ENCODE data around the gene KLHL15. TPM values are rescaled to one million over a fixed set of nuclear protein-coding genes. Genes with fewer than 3 reads are reported as not detected.
A peak's percentile ranks its signal among the peaks of the same experiment; 100 is the strongest.

KLHL15 gene
- total RNA-seq, 2 experiments from 2014 or later, result 9.3 to 9.7 TPM

DNA sequence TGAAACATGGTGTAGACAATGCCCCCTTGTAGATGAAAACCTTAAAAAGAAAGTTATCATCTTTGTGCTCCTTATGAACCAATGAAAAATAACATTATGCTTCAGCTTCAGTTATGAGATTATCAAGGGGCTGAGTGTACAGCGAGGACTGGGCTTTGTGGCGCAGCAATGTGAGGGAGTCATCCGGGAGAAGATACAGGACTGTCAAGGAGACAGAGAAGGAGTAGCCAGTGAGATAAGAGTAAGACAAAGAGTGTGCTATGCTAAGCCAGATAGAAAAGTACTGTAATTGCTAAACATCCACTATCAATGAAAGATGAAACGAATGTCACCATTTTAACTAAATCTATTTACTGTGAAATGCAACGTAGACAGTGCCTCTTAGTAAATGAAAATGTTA is 3.6 kb upstream of the KLHL15 start:
- peaks cover 2% of the 10 kb centered on the region for H3K4me1 Mint-ChIP-seq (ENCODE audit: low read depth)
- no peaks in the 10 kb centered on the region for H3K36me3 Mint-ChIP-seq
- no peak overlapping the region for H3K4me3 Mint-ChIP-seq
- DNase-seq, result no peak
- no peaks in the 10 kb centered on the region for H3K27me3 Mint-ChIP-seq
- ChIA-PET CTCF (interaction anchor here (1.1 kb wide), 1 partner anchor 21 kb away, joined by 4 read pairs; no protein-coding TSS in a partner anchor), POLR2A (no interaction called here)
- no peak overlapping the region for H3K27ac Mint-ChIP-seq
- intact Hi-C loops (cut with micrococcal nuclease), result no loop called here
- no peaks in the 10 kb centered on the region for H3K9me3 Mint-ChIP-seq

DNA sequence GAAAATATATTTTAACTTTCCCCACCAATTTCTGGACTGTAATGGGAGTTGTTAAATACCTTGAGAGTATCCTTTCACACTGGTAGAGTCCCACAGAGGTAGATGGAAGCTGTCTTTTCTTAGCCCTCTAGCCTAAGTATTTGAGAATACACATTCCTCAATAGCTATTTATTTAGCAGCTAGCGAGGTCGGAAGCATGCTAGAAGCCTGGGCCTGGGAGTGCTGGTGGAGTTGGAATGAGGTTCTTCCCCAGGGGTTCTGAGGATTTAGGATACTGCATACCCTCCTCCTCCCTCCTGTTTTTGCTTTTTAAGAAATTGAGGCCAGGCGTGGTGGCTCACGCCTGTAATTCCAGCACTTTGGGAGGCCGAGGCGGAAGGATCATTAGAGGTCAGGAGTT is 999 bp upstream of the KLHL15 start:
- Mint-ChIP-seq H3K36me3 (peaks cover 3% of the 10 kb centered on the region), H3K4me3 (no peak overlapping the region), H3K4me1 (ENCODE audit: low read depth) (peaks cover 5% of the 10 kb centered on the region), H3K27me3 (no peaks in the 10 kb centered on the region), H3K27ac (no peak overlapping the region), H3K9me3 (no peaks in the 10 kb centered on the region)
- no peak for DNase-seq
- intact Hi-C loops (cut with micrococcal nuclease), result loop anchor here (5.0 kb wide), 1 partner anchor 246 kb away; the partner anchor contains the start of gene SAT1
- ChIA-PET POLR2A (interaction anchor here (0.7 to 1.3 kb wide), 2 partner anchors 14 to 26 kb away, joined by 3 read pairs; no protein-coding TSS in a partner anchor), CTCF (no interaction called here)

DNA sequence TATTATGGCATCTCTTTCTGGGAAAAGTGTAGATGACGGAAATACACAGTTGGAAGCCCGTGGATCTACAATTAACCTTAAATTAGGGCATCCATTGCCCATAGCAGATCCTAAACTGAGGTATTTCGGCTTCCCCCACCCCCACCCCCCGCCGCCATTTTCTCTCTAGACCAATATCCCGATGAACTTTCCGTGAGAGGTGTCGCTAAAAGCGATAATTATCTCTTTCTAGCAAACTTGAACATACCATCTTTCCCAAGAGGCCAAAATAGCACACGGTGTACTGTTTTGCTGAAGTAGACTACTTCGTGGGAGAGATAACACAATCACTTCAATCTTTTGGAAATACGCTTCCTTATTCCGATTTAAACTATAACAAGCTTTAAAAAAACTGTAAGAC is 554 bp downstream of the KLHL15 start:
- DNase-seq, result no peak
- POLR2A ChIA-PET, result interaction anchor here (0.8 to 3.9 kb wide), 3 partner anchors 9 to 28 kb away, joined by 3 to 22 read pairs (median 14); partner anchors contain the start of gene EIF2S3
- H3K36me3 Mint-ChIP-seq, result peaks cover 7% of the 10 kb centered on the region

DNA sequence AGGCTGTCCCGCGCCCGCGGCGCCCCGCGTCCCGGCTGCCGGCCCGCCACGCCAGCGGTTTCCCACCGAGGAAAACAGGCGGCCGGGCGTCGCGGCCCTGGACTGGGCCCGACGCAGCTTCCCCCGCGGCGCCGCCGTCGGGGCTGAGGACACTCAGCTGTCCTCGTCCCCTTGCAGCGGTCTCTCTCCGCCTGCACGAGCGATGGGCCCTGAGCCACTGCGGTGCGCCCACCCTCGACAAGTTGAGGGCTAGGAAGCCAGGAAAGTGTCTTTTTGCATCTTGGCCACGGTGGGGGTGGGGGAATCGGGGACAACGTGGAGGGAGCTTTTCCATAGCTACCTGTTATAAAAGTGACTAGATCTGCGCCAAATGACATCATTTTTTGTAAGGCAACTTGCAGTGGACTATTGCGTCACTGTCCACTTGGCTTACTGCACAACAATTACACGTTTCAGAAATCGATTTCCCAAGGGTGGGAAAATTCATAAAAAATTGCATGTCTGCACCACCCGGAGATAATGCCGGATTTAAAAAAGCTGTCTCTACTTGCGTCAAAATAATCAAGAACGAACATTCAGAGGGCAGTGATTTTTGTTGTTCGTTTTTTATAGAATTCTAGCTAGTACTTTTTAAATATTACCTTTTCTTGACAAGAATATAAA is 1.1 kb downstream of the KLHL15 start:
- peaks cover 19% of the 10 kb centered on the region for H3K4me1 Mint-ChIP-seq (ENCODE audit: low read depth)
- intact Hi-C loops (cut with micrococcal nuclease), result loop anchor here (1.0 to 5.0 kb wide), 4 partner anchors 28 to 244 kb away; partner anchors contain the start of genes APOO, EIF2S3 and SAT1
- peaks cover 7% of the 10 kb centered on the region for H3K36me3 Mint-ChIP-seq
- ChIA-PET CTCF (interaction anchor here (0.5 to 4.2 kb wide), 8 partner anchors 11 to 244 kb away, joined by 3 to 36 read pairs (median 3); partner anchors contain the start of genes APOO, CXorf58 and EIF2S3), POLR2A (interaction anchor here (0.8 to 3.9 kb wide), 4 partner anchors 10 to 118 kb away, joined by 3 to 22 read pairs (median 10); partner anchors contain the start of genes APOO, CXorf58 and EIF2S3)
- H3K27ac Mint-ChIP-seq, result peak overlapping the region; percentile 93
- no peaks in the 10 kb centered on the region for H3K9me3 Mint-ChIP-seq
- H3K4me3 Mint-ChIP-seq, result peak overlapping the region; percentile 84
- no peak for DNase-seq
- no peaks in the 10 kb centered on the region for H3K27me3 Mint-ChIP-seq

More for the DNA sequence above, 554 bp downstream of the KLHL15 start:
- peak overlapping the region; percentile 93 for H3K27ac Mint-ChIP-seq
- H3K4me1 Mint-ChIP-seq (ENCODE audit: low read depth), result peaks cover 13% of the 10 kb centered on the region
- H3K4me3 Mint-ChIP-seq, result peak overlapping the region; percentile 84
- H3K9me3 Mint-ChIP-seq, result no peaks in the 10 kb centered on the region
- CTCF ChIA-PET, result interaction anchor here (1.0 to 4.2 kb wide), 5 partner anchors 28 to 233 kb away, joined by 3 to 36 read pairs (median 3); partner anchors contain the start of genes APOO, CXorf58 and EIF2S3
- intact Hi-C loops (cut with micrococcal nuclease), result loop anchor here (5.0 kb wide), 1 partner anchor 244 kb away; the partner anchor contains the start of gene SAT1
- H3K27me3 Mint-ChIP-seq, result no peaks in the 10 kb centered on the region

DNA sequence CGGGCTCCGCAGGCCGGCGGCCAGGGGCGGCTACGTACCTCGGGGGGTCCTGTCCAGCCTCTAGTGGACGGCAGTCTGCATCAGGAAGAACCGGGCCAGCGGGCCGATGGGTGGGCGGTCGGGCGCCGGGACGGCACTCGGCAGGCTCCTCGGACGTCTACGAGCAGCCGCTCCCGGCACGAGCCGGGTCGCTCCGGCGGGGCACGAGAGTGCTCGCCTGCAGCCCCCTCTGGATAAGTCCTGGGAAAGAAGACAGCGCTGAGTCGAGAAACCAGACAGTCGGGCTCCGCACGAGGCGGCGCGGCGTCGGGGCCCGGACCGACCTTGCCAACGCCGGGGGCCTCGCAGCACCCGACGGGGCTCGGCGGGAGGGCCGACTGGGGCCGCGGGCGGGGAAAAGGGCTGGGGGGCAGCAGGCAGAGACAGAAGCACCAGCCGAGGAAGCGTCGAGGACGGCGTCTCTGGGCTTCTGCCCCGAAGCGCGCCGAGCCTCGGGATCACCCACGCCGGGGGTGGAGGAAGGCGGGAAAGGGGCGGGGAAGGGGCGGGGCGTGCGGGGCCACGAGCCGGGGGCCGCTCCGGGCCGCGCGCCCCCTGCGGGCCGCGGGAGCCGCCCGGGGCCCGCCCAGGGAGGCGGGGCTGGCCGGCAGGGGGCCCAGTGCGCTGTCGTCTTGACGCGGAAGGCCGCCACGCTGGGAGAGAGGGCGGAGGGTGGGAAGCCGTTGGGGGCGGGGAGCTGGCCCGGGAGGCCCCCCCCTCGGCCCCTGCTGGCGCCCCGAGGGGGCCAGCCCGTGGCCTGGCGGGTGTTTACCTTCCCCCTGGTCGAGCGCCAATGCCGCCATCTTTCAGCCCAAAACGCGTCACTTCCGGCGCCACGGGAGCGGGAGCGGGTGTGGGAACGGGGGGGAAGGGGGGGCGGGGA is 1.9 kb downstream of the KLHL15 start:
- intact Hi-C loops (cut with micrococcal nuclease), result loop anchor here (1.0 to 5.0 kb wide), 6 partner anchors 11 to 243 kb away; partner anchors contain the start of genes APOO, EIF2S3 and SAT1
- H3K27ac Mint-ChIP-seq, result no peak overlapping the region
- no peaks in the 10 kb centered on the region for H3K27me3 Mint-ChIP-seq
- peak overlapping the region; percentile 80 for H3K4me3 Mint-ChIP-seq
- peak; percentile 91 for DNase-seq
- POLR2A ChIA-PET, result interaction anchor here (0.8 to 3.9 kb wide), 4 partner anchors 10 to 118 kb away, joined by 3 to 22 read pairs (median 10); partner anchors contain the start of genes APOO, CXorf58 and EIF2S3
- H3K36me3 Mint-ChIP-seq, result peaks cover 7% of the 10 kb centered on the region
- CTCF ChIA-PET, result interaction anchor here (0.5 to 4.2 kb wide), 7 partner anchors 10 to 243 kb away, joined by 3 to 36 read pairs (median 3); partner anchors contain the start of genes APOO, CXorf58 and EIF2S3
- peaks cover 25% of the 10 kb centered on the region for H3K4me1 Mint-ChIP-seq (ENCODE audit: low read depth)
- H3K9me3 Mint-ChIP-seq, result no peaks in the 10 kb centered on the region

DNA sequence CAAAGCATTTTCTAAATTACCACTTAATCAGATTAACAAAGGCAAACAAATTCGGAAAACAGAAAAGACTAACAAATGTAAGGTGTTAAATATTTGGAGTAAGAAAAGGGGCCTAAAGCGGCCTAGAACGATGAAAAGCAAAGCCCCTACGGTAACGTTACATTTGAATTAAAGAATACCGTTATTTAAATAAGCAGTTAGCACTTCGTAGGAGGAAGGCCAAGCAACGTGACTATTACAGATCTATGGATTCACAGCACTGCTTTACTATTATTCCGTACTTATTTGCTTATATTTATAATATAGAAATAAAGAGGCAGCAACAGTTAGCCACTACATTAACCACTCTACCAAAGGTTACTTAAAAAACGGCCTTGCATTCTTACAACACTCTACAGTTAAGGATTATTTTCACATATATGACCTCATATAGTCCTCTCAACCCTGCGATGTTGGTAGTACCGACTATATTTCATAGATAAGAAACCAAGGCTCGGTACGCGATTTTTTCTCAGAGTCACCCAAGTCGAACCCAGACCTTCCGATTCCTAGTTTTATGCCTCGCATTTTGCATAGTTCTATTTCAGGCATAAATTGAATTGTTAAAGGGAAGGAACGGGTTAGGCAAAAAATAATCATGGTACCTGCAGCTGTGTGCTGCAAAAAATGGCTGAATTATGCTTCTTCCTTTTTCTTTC is 2.9 kb downstream of the KLHL15 start:
- intact Hi-C loops (cut with micrococcal nuclease), result loop anchor here (1.0 kb wide), 2 partner anchors 10 to 126 kb away; no protein-coding TSS in a partner anchor
- peaks cover 7% of the 10 kb centered on the region for H3K36me3 Mint-ChIP-seq
- H3K4me1 Mint-ChIP-seq (ENCODE audit: low read depth), result peaks cover 32% of the 10 kb centered on the region
- no peak for DNase-seq
- H3K4me3 Mint-ChIP-seq, result peak overlapping the region; percentile 80
- ChIA-PET CTCF (interaction anchor here (3.1 to 4.2 kb wide), 2 partner anchors 30 to 116 kb away, joined by 16 to 36 read pairs; partner anchors contain the start of genes APOO, CXorf58 and EIF2S3), POLR2A (interaction anchor here (1.8 to 3.9 kb wide), 2 partner anchors 9 to 117 kb away, joined by 5 to 14 read pairs; partner anchors contain the start of genes APOO and CXorf58)
- peak overlapping the region; percentile 67 for H3K27ac Mint-ChIP-seq
- H3K9me3 Mint-ChIP-seq, result no peaks in the 10 kb centered on the region
- H3K27me3 Mint-ChIP-seq, result no peaks in the 10 kb centered on the region

DNA sequence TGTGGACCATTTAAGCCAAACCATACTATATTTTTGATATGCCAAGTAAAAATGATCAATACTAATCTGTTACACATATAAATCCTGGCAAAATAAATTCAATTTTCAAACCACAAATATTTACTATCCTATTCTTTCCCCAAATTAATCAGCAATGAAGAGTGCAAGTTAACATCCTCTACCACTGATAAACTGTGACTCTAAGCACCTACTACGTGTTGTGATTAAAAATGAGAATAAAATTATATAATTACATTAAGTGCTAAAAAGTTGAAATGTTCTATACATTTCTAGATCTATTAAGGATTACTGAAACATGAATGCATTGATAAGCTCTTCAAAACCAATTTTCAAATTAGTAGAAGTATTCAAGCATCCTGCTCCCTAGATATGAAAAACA is 3.4 kb downstream of the KLHL15 start:
- no peak for DNase-seq
- CTCF ChIA-PET, result interaction anchor here (4.2 kb wide), 1 partner anchor 31 kb away, joined by 36 read pairs; the partner anchor contains the start of gene EIF2S3
- intact Hi-C loops (cut with micrococcal nuclease), result no loop called here

DNA sequence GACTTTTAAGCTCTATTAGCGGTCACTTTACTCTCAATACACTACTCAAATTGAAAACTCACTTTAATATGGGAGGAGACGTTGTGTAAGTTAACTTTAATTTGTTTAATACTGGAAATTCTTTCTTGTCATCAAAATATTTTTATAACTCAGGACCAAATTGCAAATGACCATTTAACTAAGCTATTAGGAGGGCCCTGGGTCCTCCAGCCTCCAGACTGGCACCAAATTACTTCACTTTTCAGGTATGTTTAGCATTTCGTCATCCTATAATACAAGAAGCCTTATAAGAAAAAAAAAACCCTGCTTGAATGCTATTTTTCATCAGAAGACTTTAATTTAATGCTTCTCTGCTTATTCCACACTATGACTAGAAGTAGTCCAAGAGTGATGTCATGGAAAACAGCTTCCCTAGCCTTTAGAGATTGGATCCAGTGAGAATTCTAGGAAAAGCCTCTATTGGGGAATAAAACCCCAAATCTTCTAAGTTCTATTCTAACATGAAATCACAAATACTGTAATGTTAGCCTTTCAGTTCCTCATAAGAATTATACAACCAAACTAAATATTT is 6.6 kb downstream of the KLHL15 start:
- intact Hi-C loops (cut with micrococcal nuclease), result loop anchor here (1.0 kb wide), 1 partner anchor 113 kb away; the partner anchor contains the start of gene APOO
- CTCF ChIA-PET, result interaction anchor here (0.6 to 1.0 kb wide), 2 partner anchors 61 to 117 kb away, joined by 3 to 4 read pairs; no protein-coding TSS in a partner anchor
- no peaks in the 10 kb centered on the region for H3K9me3 Mint-ChIP-seq
- POLR2A ChIA-PET, result no interaction called here
- H3K4me3 Mint-ChIP-seq, result peak overlapping the region; percentile 40
- no peak overlapping the region for H3K27ac Mint-ChIP-seq
- peaks cover 35% of the 10 kb centered on the region for H3K4me1 Mint-ChIP-seq (ENCODE audit: low read depth)
- peaks cover 7% of the 10 kb centered on the region for H3K36me3 Mint-ChIP-seq
- no peaks in the 10 kb centered on the region for H3K27me3 Mint-ChIP-seq
- DNase-seq, result no peak

More for the DNA sequence above, 3.4 kb downstream of the KLHL15 start:
- peaks cover 32% of the 10 kb centered on the region for H3K4me1 Mint-ChIP-seq (ENCODE audit: low read depth)
- H3K27me3 Mint-ChIP-seq, result no peaks in the 10 kb centered on the region
- no peaks in the 10 kb centered on the region for H3K9me3 Mint-ChIP-seq
- peak overlapping the region; percentile 80 for H3K4me3 Mint-ChIP-seq
- H3K27ac Mint-ChIP-seq, result peak overlapping the region; percentile 40
- POLR2A ChIA-PET, result interaction anchor here (3.9 kb wide), 1 partner anchor 9 kb away, joined by 14 read pairs; no protein-coding TSS in a partner anchor
- H3K36me3 Mint-ChIP-seq, result peaks cover 7% of the 10 kb centered on the region

DNA sequence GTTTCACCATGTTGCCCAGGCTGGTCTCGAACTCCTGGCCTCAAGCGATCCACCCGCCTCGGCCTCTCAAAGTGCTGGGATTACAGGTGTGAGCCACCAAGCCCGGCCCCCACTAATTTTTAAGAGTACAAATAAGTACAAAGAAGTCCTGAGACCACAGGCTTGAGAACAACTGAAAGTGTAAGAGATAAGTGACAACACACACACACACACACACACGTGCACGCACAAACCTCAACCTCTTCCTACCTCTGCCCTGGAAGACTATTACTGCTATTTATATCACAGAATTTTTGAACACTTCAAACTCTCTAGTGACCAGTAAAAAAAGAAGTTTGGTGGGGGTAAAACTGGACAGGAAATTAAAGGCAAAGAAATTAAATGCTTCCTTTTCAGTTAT is 7.5 kb downstream of the KLHL15 start:
- CTCF ChIA-PET, result no interaction called here
- POLR2A ChIA-PET, result interaction anchor here (0.6 kb wide), 1 partner anchor 51 kb away, joined by 4 read pairs; no protein-coding TSS in a partner anchor
- no peak overlapping the region for H3K4me3 Mint-ChIP-seq
- no peaks in the 10 kb centered on the region for H3K27me3 Mint-ChIP-seq
- DNase-seq, result peak; percentile 9
- H3K27ac Mint-ChIP-seq, result no peak overlapping the region
- intact Hi-C loops (cut with micrococcal nuclease), result no loop called here
- no peaks in the 10 kb centered on the region for H3K9me3 Mint-ChIP-seq
- peaks cover 7% of the 10 kb centered on the region for H3K36me3 Mint-ChIP-seq
- peaks cover 44% of the 10 kb centered on the region for H3K4me1 Mint-ChIP-seq (ENCODE audit: low read depth)

DNA sequence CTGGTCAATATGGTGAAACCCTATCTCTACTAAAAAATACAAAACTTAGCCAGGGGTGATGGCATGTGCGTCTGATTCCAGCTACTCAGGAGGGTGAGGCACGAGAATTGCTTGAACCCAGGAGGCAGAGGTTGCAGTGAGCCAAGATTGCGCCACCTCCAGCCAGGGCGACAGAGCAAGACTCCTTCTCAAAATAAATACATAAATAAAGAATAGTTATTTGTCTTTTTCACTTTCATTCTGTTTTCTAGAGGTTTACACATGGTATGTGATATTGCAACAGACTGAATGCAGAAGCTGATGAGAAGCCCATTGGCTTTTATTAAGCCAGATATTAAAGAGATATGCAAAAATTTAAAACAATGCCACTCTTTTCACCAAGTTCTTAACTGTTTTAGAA is 8.2 kb downstream of the KLHL15 start:
- no peak for DNase-seq
- intact Hi-C loops (cut with micrococcal nuclease), result no loop called here
- no peak overlapping the region for H3K4me3 Mint-ChIP-seq
- POLR2A ChIA-PET, result interaction anchor here (0.6 kb wide), 2 partner anchors 52 to 235 kb away, joined by 3 to 4 read pairs; no protein-coding TSS in a partner anchor
- H3K27ac Mint-ChIP-seq, result no peak overlapping the region
- no peaks in the 10 kb centered on the region for H3K27me3 Mint-ChIP-seq
- CTCF ChIA-PET, result no interaction called here
- peaks cover 7% of the 10 kb centered on the region for H3K36me3 Mint-ChIP-seq
- peaks cover 47% of the 10 kb centered on the region for H3K4me1 Mint-ChIP-seq (ENCODE audit: low read depth)
- H3K9me3 Mint-ChIP-seq, result no peaks in the 10 kb centered on the region

Measured in activated CD4-positive, alpha-beta memory T cell treated with anti-CD3 and anti-CD28 coated beads for 36 hours (primary cell).